Thyroid gland (tissue), 4 donors: Measurements from ENCODE around the gene LMO4. TPM values are rescaled to one million over a fixed set of nuclear protein-coding genes. Genes with fewer than 3 reads are reported as not detected.
A peak's percentile ranks its signal among the peaks of the same experiment; 100 is the strongest.

ENCODE experiments used
- DNase-seq, 2 donors: peaks; one replicate each; pipeline ENCODE4 v3.0.0-alpha.2; 2019
- H3K27ac ChIP-seq, 3 donors: fragments of 200-600 bp; sonication (generic); 1 replicate in 2 of 3; 2 replicates in 1 of 3; pipeline ENCODE4 v1.5.1; 2016 to 2019; ENCODE audit warnings: mild to moderate bottlenecking in 1 of 3, moderate library complexity in 1 of 3
- H3K27me3 ChIP-seq: fragments of 200-600 bp; sonication (generic); one replicate; pipeline ENCODE4 v1.5.1; 2019
- H3K36me3 ChIP-seq, 2 donors: fragments of 200-600 bp; sonication (generic); one replicate each; pipeline ENCODE4 v1.5.1; 2016 to 2019
- H3K4me1 ChIP-seq, 2 donors: fragments of 200-600 bp; sonication (generic); one replicate each; pipeline ENCODE4 v1.5.1; 2017 to 2019
- H3K4me3 ChIP-seq, 3 donors: fragments of 200-600 bp; sonication (generic); replicated peaks in 1 of 3; 1 replicate in 2 of 3; 2 replicates in 1 of 3; pipeline ENCODE4 v1.5.1; 2016; ENCODE audit warnings: mild to moderate bottlenecking in 1 of 3
- H3K9me3 ChIP-seq: fragments of 200-600 bp; sonication (generic); one replicate; pipeline ENCODE4 v1.5.1; 2017
- CTCF ChIP-seq, 6 experiments: fragments of 200-600 bp in 3 of 6; fragments of 450-650 bp in 3 of 6; sonication (generic) in 3 of 6; IDR thresholded peaks; one replicate each; pipeline ENCODE4 v1.5.1; 2016 to 2019; ENCODE audit warnings: antibody characterized with exemption in 6 of 6, mild to moderate bottlenecking in 2 of 6, inconsistent platforms in 1 of 6, moderate library complexity in 1 of 6
- POLR2A ChIP-seq, 2 donors: fragments of 450-650 bp; IDR thresholded peaks; one replicate each; pipeline ENCODE4 v1.6.1; 2017; ENCODE audit warnings: antibody characterized with exemption in 2 of 2, mild to moderate bottlenecking in 2 of 2, moderate library complexity in 1 of 2
- WGBS, 2 donors: methylation state at CpG; one replicate each; pipeline ENCODE4 v1.1.5; 2017; 5-methylcytosine and 5-hydroxymethylcytosine counted together
- intact Hi-C: fragments of 100-400 bp; cut with DNase I; formaldehyde crosslinking; loops from one replicate; pipeline ENCODE4 v1.15.1; 2023
- total RNA-seq, 4 donors: library from RNA; depleted of rRNA; stranded (reverse); fragments of >200 nt; gene quantifications; one replicate each; pipeline ENCODE4 v1.2.3, GENCODE V29; 2016

The LMO4 gene, protein sequence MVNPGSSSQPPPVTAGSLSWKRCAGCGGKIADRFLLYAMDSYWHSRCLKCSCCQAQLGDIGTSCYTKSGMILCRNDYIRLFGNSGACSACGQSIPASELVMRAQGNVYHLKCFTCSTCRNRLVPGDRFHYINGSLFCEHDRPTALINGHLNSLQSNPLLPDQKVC
- total RNA-seq = 10 to 100 TPM; 53.3 to 71.1 (median 60.3) TPM

DNA sequence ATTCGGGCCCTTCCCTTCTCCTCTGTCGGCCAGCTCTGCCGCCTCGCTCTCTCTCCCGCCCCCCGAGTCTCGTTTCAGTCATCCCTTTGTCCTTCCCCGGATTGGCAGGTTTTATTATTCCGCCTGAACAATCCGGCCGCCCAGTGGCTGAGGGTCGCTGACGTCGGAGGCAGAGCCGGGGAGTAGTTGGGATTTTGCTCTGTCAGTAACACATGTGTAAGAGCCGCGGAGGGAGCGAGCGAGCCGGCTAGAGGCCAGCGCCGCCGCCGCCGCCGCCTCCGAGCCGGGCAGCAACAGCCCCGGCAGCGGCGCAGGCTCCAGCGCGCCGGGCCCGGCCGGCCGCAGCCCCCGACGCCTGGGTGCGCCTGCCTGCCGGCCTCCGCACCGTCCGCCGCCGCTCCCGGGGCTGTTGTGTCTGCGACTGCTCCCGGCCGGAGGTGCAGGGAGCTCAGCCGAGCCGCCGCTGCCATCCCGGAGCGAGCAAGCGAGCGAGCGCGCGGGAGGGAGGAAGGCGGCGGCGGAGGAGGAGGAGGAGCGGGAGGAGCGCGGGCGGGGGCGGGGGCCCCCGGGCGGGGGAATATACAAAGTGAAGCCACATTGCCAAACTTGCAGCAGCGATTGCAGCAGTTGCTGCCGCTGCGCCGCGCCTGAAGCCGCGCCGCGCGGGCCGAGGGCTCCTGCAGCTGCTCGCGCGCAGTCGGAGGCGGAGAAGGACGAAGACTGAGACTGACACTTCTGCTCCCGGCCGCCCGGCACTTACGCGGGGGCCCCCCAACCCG, at the start of gene LMO4:
TSS of gene LMO4 (plus strand) at position 609 of the 779 bp plus-strand sequence. CDS start 3,136 bp downstream, outside the sequence.
- H3K27ac ChIP-seq = peak within 1 kb of the TSS; percentile 90 to 98 (median 98)
- TF ChIP-seq POLR2A (IDR thresholded peaks at IDR 0.05) (peak; percentile 81 to 99), CTCF (IDR thresholded peaks at IDR 0.05) (no peak)
- H3K4me1 ChIP-seq = peaks cover 14 to 20% of the 10 kb centered on the region in 2 donors
- intact Hi-C loops = no loop called here
- no peaks in the 10 kb centered on the region for H3K27me3 ChIP-seq
- peak within 1 kb of the TSS; percentile 43 to 98 (median 63) for H3K4me3 ChIP-seq
- WGBS, 2 donors = 0% methylated on average over 14 to 41 of the region's 93 CpGs
- H3K36me3 ChIP-seq = no peaks in the 10 kb centered on the region
- peak; percentile 97 to 98 for DNase-seq
- H3K9me3 ChIP-seq = no peaks in the 10 kb centered on the region

- Histone ChIP-seq H3K27ac (peak overlapping the region in 2 of 3 donors; percentile 44 to 51), H3K4me1 (no peaks in the 10 kb centered on the region), H3K36me3 (no peaks in the 10 kb centered on the region), H3K27me3 (no peaks in the 10 kb centered on the region), H3K9me3 (no peaks in the 10 kb centered on the region), H3K4me3 (no peak overlapping the region)
- WGBS, 2 donors = 50 to 87% methylated on average over 2 of the region's 2 CpGs
- no peak for DNase-seq
- intact Hi-C loops = no loop called here
- TF ChIP-seq POLR2A (IDR thresholded peaks at IDR 0.05) (no peak), CTCF (IDR thresholded peaks at IDR 0.05) (no peak)
Measured at GRCh38 chr1:87279536-87279875, 49.2 kb upstream of the LMO4 start.

DNA sequence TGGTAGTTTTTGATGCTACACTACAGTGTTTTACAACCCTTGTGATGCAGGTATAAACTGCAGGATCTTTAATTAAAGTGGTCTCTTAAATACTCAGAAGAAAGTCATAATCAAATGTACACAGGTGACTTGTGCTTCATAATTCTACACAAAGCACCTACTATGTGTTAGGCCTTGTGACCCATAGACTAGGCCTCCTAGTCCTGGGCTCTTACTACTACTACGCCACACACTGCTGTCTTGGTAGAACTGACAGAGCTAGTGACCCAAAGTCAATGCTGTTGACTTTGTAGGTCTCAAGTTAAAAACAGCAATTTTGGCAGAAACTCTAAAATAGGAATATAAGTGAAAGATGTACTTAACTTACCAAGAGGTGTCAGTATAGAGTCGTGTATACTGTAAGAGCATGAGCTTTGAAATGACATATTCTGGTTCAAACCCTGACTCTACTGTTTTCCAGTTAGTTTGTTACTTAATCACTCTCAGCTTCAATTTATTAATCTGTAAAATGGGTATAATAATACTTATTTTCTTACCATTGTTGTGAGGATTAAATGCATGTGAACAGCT, 48.6 kb upstream of the LMO4 start:
- H3K4me1 ChIP-seq = no peaks in the 10 kb centered on the region
- no peaks in the 10 kb centered on the region for H3K36me3 ChIP-seq
- TF ChIP-seq CTCF (IDR thresholded peaks at IDR 0.05) (no peak), POLR2A (IDR thresholded peaks at IDR 0.05) (no peak)
- H3K27me3 ChIP-seq = no peaks in the 10 kb centered on the region
- peak overlapping the region in 1 of 3 donors; percentile 6 for H3K27ac ChIP-seq
- WGBS, 2 donors = 66 to 71% methylated on average over 2 of the region's 2 CpGs
- no peak for DNase-seq
- H3K9me3 ChIP-seq = no peaks in the 10 kb centered on the region
- H3K4me3 ChIP-seq = no peak overlapping the region
- intact Hi-C loops = no loop called here

- Histone ChIP-seq H3K27ac (no peak overlapping the region), H3K4me3 (no peak overlapping the region), H3K9me3 (no peaks in the 10 kb centered on the region), H3K4me1 (no peaks in the 10 kb centered on the region), H3K27me3 (no peaks in the 10 kb centered on the region), H3K36me3 (no peaks in the 10 kb centered on the region)
- no peak for DNase-seq
- no peak for TF ChIP-seq POLR2A (IDR thresholded peaks at IDR 0.05)
- TF ChIP-seq CTCF (IDR thresholded peaks at IDR 0.05) = no peak
- intact Hi-C loops = no loop called here
- 78 to 84% methylated on average over 13 of the region's 13 CpGs for WGBS, 2 donors
Measured at GRCh38 chr1:87284456-87285240, 44.0 kb upstream of the LMO4 start.
